ENCODE results near the gene PPP2R5A.

PPP2R5A gene

DNA sequence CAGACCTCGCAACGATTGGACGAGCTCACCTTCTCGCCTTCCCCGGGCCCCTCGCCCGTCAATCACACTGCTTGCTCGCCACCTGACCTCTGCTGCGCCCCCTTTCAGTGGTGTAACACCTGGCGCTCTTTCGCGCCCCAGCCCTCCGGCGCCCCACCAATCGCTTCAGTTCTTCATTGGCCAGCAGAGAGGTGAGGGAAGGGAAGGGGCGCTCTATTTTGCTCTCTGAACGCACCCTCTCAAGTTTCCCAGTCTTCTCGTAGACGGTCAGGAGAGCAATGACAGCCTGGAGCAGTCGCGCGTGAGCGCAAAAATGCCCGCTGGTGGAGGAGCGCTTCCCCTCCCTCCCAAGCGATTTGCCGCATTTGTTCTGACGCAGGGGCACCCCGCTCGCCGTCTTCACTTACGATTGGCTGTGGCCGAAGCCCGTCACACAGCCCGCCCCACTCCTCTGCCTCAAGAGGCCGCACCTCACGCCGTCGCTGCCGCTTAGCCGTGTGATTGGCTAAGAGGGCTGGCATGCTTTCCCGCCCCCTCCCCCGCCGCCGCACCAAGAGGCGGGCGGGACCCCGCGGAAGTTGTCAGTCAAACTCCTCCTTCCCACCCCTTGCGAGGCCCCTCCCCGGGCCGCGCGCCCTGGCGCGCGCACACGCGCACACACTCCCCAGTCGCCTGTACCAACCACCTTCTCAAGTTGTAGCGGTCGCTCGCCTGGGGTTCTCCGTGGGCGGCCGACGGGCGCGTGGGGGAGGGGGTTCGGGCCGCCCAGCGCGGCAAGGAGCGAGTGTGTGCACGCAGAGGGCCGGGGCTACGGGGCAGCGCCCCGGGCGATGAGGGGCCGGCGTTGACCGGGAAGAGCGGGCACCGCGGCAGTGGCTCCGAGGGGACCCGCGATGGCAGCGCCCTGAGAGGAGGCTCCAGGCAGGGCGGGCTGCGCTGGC lies at the start of gene PPP2R5A:
Gene PPP2R5A, plus strand, starts transcription at position 667 of the 941 bp plus-strand sequence. CDS start 701 bp downstream, outside the sequence.
- peak; percentile 100 for DNase-seq
- no peak for TF ChIP-seq EZH2phosphoT487 (IDR thresholded peaks at IDR 0.05; ENCODE audit: low read length)
- TF ChIP-seq, protein P1, sequence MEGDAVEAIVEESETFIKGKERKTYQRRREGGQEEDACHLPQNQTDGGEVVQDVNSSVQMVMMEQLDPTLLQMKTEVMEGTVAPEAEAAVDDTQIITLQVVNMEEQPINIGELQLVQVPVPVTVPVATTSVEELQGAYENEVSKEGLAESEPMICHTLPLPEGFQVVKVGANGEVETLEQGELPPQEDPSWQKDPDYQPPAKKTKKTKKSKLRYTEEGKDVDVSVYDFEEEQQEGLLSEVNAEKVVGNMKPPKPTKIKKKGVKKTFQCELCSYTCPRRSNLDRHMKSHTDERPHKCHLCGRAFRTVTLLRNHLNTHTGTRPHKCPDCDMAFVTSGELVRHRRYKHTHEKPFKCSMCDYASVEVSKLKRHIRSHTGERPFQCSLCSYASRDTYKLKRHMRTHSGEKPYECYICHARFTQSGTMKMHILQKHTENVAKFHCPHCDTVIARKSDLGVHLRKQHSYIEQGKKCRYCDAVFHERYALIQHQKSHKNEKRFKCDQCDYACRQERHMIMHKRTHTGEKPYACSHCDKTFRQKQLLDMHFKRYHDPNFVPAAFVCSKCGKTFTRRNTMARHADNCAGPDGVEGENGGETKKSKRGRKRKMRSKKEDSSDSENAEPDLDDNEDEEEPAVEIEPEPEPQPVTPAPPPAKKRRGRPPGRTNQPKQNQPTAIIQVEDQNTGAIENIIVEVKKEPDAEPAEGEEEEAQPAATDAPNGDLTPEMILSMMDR (IDR thresholded peaks at IDR 0.05; ENCODE audit: low read length): peak; percentile 51
- H3K4me3 ChIP-seq (ENCODE audit: low read length): peak within 1 kb of the TSS; percentile 85
- peak within 1 kb of the TSS; percentile 87 for H3K4me2 ChIP-seq (ENCODE audit: low read depth, low read length)
- H3K4me1 ChIP-seq (ENCODE audit: low read length): peaks cover 11% of the 10 kb centered on the region
- no peaks in the 10 kb centered on the region for H3K9me2 ChIP-seq (replicated peaks; ENCODE audit: insufficient read depth, low read length)
- peaks cover 39% of the 10 kb centered on the region for H3K79me2 ChIP-seq (ENCODE audit: low read length)
- no peaks in the 10 kb centered on the region for H3K9me3 ChIP-seq (replicated peaks; ENCODE audit: insufficient read depth, low read length)
- no peaks in the 10 kb centered on the region for H3K27me3 ChIP-seq (replicated peaks; ENCODE audit: insufficient read depth, low read length)
- H3K9ac ChIP-seq (ENCODE audit: low read length): peak within 1 kb of the TSS; percentile 77
- peak within 1 kb of the TSS; percentile 72 for H2AFZ ChIP-seq (ENCODE audit: low read length)
- peak within 1 kb of the TSS; percentile 87 for H3K27ac ChIP-seq (ENCODE audit: low read length)
- peaks cover 25% of the 10 kb centered on the region for H3F3A ChIP-seq (ENCODE audit: insufficient read depth, low read length)
- H3K36me3 ChIP-seq (replicated peaks; ENCODE audit: insufficient read depth, low read length): no peaks in the 10 kb centered on the region
- H4K20me1 ChIP-seq (ENCODE audit: insufficient read depth, low read length): no peaks in the 10 kb centered on the region

GRCh38 chr1:212235857-212236256 lies 49.4 kb upstream of the PPP2R5A start:
- DNase-seq: no peak
- H4K20me1 ChIP-seq (ENCODE audit: insufficient read depth, low read length): no peaks in the 10 kb centered on the region
- no peak overlapping the region for H3K27ac ChIP-seq (ENCODE audit: low read length)
- no peaks in the 10 kb centered on the region for H3K9me3 ChIP-seq (replicated peaks; ENCODE audit: insufficient read depth, low read length)
- no peaks in the 10 kb centered on the region for H3K79me2 ChIP-seq (ENCODE audit: low read length)
- H3K4me1 ChIP-seq (ENCODE audit: low read length): peaks cover 57% of the 10 kb centered on the region
- no peaks in the 10 kb centered on the region for H3K9me2 ChIP-seq (replicated peaks; ENCODE audit: insufficient read depth, low read length)
- TF ChIP-seq, protein P1 (IDR thresholded peaks at IDR 0.05; ENCODE audit: low read length): no peak
- TF ChIP-seq EZH2phosphoT487 (IDR thresholded peaks at IDR 0.05; ENCODE audit: low read length): no peak
- TF ChIP-seq EZH2 (optimal IDR thresholded peaks at IDR 0.05; ENCODE audit: low read depth, low read length): no peak
- H3K4me3 ChIP-seq (ENCODE audit: low read length): no peak overlapping the region
- H3K27me3 ChIP-seq (replicated peaks; ENCODE audit: insufficient read depth, low read length): no peaks in the 10 kb centered on the region
- no peak overlapping the region for H2AFZ ChIP-seq (ENCODE audit: low read length)
- no peaks in the 10 kb centered on the region for H3K36me3 ChIP-seq (replicated peaks; ENCODE audit: insufficient read depth, low read length)
- no peak overlapping the region for H3K9ac ChIP-seq (ENCODE audit: low read length)
- H3K4me2 ChIP-seq (ENCODE audit: low read depth, low read length): no peak overlapping the region
- peaks cover 16% of the 10 kb centered on the region; the same call in 1 of the 2 replicates for H3F3A ChIP-seq (ENCODE audit: insufficient read depth, low read length)

DNA sequence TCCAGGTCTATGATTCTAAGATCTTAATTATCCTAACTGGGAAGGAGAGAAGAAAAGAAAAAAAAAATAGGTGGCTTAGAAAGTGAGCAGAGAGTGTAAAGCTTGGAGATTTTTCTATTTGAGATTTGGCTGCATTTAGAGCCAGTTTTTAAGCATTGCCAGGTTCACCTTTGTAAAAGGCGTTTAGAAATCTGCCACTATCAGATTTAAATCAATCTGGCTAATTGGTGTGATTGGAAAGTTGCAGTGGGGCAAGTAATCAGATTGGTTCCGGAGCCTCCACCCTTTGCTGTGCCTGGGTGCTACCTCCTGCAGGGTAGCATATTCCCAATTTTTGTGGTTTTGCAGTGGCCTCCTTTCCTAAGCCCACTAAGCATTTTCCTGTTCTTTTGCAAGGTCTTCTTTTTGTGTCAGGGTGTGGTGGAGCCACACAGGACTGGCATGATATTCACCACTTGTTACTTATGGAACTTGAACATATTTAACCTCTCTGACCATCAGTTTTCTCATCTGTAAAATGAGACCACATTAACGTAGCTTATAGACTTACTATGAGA lies 48.5 kb upstream of the PPP2R5A start:
- TF ChIP-seq EZH2 (optimal IDR thresholded peaks at IDR 0.05; ENCODE audit: low read depth, low read length): no peak
- TF ChIP-seq, protein P1 (IDR thresholded peaks at IDR 0.05; ENCODE audit: low read length): no peak
- TF ChIP-seq EZH2phosphoT487 (IDR thresholded peaks at IDR 0.05; ENCODE audit: low read length): no peak
- Histone ChIP-seq H3K36me3 (replicated peaks; ENCODE audit: insufficient read depth, low read length) (no peaks in the 10 kb centered on the region), H3K79me2 (ENCODE audit: low read length) (no peaks in the 10 kb centered on the region), H3K4me2 (ENCODE audit: low read depth, low read length) (no peak overlapping the region), H3K9ac (ENCODE audit: low read length) (no peak overlapping the region), H4K20me1 (ENCODE audit: insufficient read depth, low read length) (no peaks in the 10 kb centered on the region), H3K9me3 (replicated peaks; ENCODE audit: insufficient read depth, low read length) (no peaks in the 10 kb centered on the region), H3K4me3 (ENCODE audit: low read length) (no peak overlapping the region), H3K4me1 (ENCODE audit: low read length) (peaks cover 60% of the 10 kb centered on the region), H3K9me2 (replicated peaks; ENCODE audit: insufficient read depth, low read length) (no peaks in the 10 kb centered on the region), H3F3A (ENCODE audit: insufficient read depth, low read length) (peaks cover 16% of the 10 kb centered on the region; the same call in 1 of the 2 replicates), H3K27ac (ENCODE audit: low read length) (no peak overlapping the region), H3K27me3 (replicated peaks; ENCODE audit: insufficient read depth, low read length) (no peaks in the 10 kb centered on the region), H2AFZ (ENCODE audit: low read length) (no peak overlapping the region)
- no peak for DNase-seq
